Parathyroid adenoma (tissue), 2 donors: ENCODE results near the gene MBNL2.

Experiments
- H2AFZ ChIP-seq: fragments of 300-600 bp; sonication (generic); one replicate; pipeline ENCODE4 v1.7.0; 2017; ENCODE audit warnings: antibody characterized with exemption, mild to moderate bottlenecking
- H3K27ac ChIP-seq: fragments of 300-600 bp; sonication (generic); one replicate; pipeline ENCODE4 v1.7.0; 2017
- H3K27me3 ChIP-seq: fragments of 300-600 bp; sonication (generic); one replicate; pipeline ENCODE4 v1.7.0; 2017; ENCODE audit warnings: low read length; ENCODE audit not compliant: control insufficient read depth, insufficient read depth
- H3K36me3 ChIP-seq: fragments of 300-600 bp; sonication (generic); one replicate; pipeline ENCODE4 v1.7.0; 2017; ENCODE audit warnings: low read length; ENCODE audit not compliant: control insufficient read depth, insufficient read depth
- H3K4me1 ChIP-seq: fragments of 300-600 bp; sonication (generic); one replicate; pipeline ENCODE4 v1.7.0; 2017; ENCODE audit warnings: control low read depth
- H3K4me2 ChIP-seq: fragments of 300-600 bp; sonication (generic); one replicate; pipeline ENCODE4 v1.7.0; 2017; ENCODE audit warnings: low read length
- H3K4me3 ChIP-seq: fragments of 300-600 bp; sonication (generic); one replicate; pipeline ENCODE4 v1.7.0; 2017; ENCODE audit warnings: low read depth, low read length
- H3K79me2 ChIP-seq: fragments of 300-600 bp; sonication (generic); one replicate; pipeline ENCODE4 v1.7.0; 2017; ENCODE audit warnings: control low read depth
- H3K9ac ChIP-seq: fragments of 300-600 bp; sonication (generic); one replicate; pipeline ENCODE4 v1.7.0; 2017; ENCODE audit warnings: mild to moderate bottlenecking
- H3K9me3 ChIP-seq: fragments of 300-600 bp; sonication (generic); one replicate; pipeline ENCODE4 v1.7.0; 2017; ENCODE audit warnings: low read length; ENCODE audit not compliant: control insufficient read depth
- CTCF ChIP-seq: fragments of 300-600 bp; sonication (generic); IDR thresholded peaks from one replicate; pipeline ENCODE4 v1.7.0; 2017; ENCODE audit warnings: antibody characterized with exemption, mild to moderate bottlenecking
- donor health status: primary hyperparathyroidism.

MBNL2 gene

GRCh38 chr13:97308735-97309429 lies 86.7 kb downstream of the MBNL2 start:
- H3K4me1 ChIP-seq = no peaks in the 10 kb centered on the region
- H3K9ac ChIP-seq = no peak overlapping the region
- no peak for TF ChIP-seq CTCF
- no peaks in the 10 kb centered on the region for H3K27me3 ChIP-seq
- H3K9me3 ChIP-seq = no peaks in the 10 kb centered on the region
- no peaks in the 10 kb centered on the region for H3K36me3 ChIP-seq
- H3K27ac ChIP-seq = peak overlapping the region; percentile 19
- H3K79me2 ChIP-seq = peaks cover 12% of the 10 kb centered on the region
- H3K4me2 ChIP-seq = no peak overlapping the region
- no peak overlapping the region for H3K4me3 ChIP-seq
- H2AFZ ChIP-seq = no peak overlapping the region

- H3K9ac ChIP-seq = no peak overlapping the region
- peaks cover 12% of the 10 kb centered on the region for H3K79me2 ChIP-seq
- no peaks in the 10 kb centered on the region for H3K36me3 ChIP-seq
- TF ChIP-seq CTCF = no peak
- H3K27me3 ChIP-seq = no peaks in the 10 kb centered on the region
- H3K4me1 ChIP-seq = no peaks in the 10 kb centered on the region
- no peak overlapping the region for H3K27ac ChIP-seq
- H2AFZ ChIP-seq = no peak overlapping the region
- no peak overlapping the region for H3K4me3 ChIP-seq
- no peaks in the 10 kb centered on the region for H3K9me3 ChIP-seq
- peak overlapping the region; percentile 13 for H3K4me2 ChIP-seq
Observed at GRCh38 chr13:97310809-97311436, 88.8 kb downstream of the MBNL2 start.

DNA sequence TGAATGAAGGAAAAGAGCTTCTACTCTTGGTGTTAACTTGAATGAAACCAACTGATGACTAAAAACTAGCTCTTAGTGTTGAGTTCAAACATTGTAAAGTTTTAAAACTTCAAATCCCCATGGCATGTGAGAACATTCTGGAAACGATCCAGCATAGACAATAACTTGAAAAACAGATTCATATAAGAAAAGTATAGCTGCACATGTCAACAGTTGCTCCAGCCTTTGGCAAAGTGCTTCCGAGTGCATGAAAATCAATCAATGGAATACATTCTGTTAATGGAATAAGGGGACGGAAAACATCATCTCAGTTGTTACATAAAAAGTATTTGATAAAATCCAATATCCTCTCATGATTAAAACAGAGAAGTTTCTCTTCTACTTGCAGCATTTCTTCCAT lies 89.8 kb downstream of the MBNL2 start:
- no peaks in the 10 kb centered on the region for H3K9me3 ChIP-seq
- no peak overlapping the region for H2AFZ ChIP-seq
- peaks cover 9% of the 10 kb centered on the region for H3K79me2 ChIP-seq
- no peak overlapping the region for H3K4me2 ChIP-seq
- H3K27ac ChIP-seq = no peak overlapping the region
- H3K4me3 ChIP-seq = no peak overlapping the region
- no peaks in the 10 kb centered on the region for H3K27me3 ChIP-seq
- TF ChIP-seq CTCF = no peak
- no peaks in the 10 kb centered on the region for H3K4me1 ChIP-seq
- H3K36me3 ChIP-seq = no peaks in the 10 kb centered on the region
- no peak overlapping the region for H3K9ac ChIP-seq

DNA sequence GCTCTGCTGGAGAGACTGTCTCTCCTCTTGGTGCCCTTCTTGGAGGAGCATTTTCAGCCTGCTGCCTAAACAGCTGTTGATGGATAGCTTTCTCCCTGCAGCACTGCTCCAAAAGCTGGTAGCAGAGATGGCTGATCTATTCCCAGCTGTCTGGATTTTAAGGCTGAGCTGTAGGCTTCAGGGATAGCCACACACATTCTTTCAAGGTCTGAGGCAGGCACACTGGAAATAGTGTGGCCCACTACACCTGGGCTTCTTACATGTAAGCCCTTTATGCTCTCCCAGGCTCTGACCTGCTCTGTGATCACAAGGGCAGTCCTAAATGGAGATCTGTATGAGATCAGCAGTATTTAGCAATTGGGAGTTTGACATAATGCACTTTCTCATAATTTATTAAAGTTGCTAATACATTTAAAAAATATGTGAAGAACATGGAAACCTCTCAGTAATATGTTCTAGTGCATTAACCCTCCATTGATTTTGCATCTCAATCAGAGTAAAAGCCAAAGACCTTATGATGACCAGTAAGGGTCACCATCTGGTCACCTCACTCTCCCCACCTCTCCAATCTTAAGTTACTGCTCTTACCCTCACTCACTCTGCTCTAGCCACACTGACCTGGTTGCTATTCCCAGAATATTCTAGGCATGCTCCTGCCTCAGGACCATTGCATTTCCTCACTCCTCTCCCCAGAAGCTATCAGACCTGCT lies 91.6 kb downstream of the MBNL2 start:
- no peaks in the 10 kb centered on the region for H3K27me3 ChIP-seq
- no peak overlapping the region for H2AFZ ChIP-seq
- H3K4me3 ChIP-seq = no peak overlapping the region
- no peak overlapping the region for H3K4me2 ChIP-seq
- H3K27ac ChIP-seq = no peak overlapping the region
- no peak for TF ChIP-seq CTCF
- peaks cover 6% of the 10 kb centered on the region for H3K79me2 ChIP-seq
- H3K36me3 ChIP-seq = no peaks in the 10 kb centered on the region
- H3K9ac ChIP-seq = no peak overlapping the region
- no peaks in the 10 kb centered on the region for H3K4me1 ChIP-seq
- H3K9me3 ChIP-seq = no peaks in the 10 kb centered on the region
